ENCODE measurements around the gene HECW1. TPM values are rescaled to one million over a fixed set of nuclear protein-coding genes. Genes with fewer than 3 reads are reported as not detected.

Gene HECW1
- total RNA-seq, 1 donor = under 0.01 TPM

- Histone ChIP-seq H3K4me3 (ENCODE audit: low read length) (no peak overlapping the region), H3K27me3 (ENCODE audit: insufficient read depth, low read length) (no peaks in the 10 kb centered on the region), H3K9me3 (ENCODE audit: low read depth, low read length) (no peaks in the 10 kb centered on the region), H3K4me1 (ENCODE audit: insufficient read depth, low read length) (peaks cover 22% of the 10 kb centered on the region)
These were observed 489.8 kb downstream of the HECW1 start for GRCh38 chr7:43602256-43602655.

- peaks cover 22% of the 10 kb centered on the region for H3K4me1 ChIP-seq (ENCODE audit: insufficient read depth, low read length)
- no peaks in the 10 kb centered on the region for H3K9me3 ChIP-seq (ENCODE audit: low read depth, low read length)
These were observed 491.8 kb downstream of the HECW1 start for GRCh38 chr7:43604251-43604650.

GRCh38 chr7:43609097-43609496, 496.6 kb downstream of the HECW1 start:
- no peaks in the 10 kb centered on the region for H3K27me3 ChIP-seq (ENCODE audit: insufficient read depth, low read length)
- no peak overlapping the region for H3K4me3 ChIP-seq (ENCODE audit: low read length)
- H3K4me1 ChIP-seq (ENCODE audit: insufficient read depth, low read length) = peaks cover 28% of the 10 kb centered on the region
- no peaks in the 10 kb centered on the region for H3K9me3 ChIP-seq (ENCODE audit: low read depth, low read length)

More at GRCh38 chr7:43604251-43604650, 491.8 kb downstream of the HECW1 start:
- no peak overlapping the region for H3K4me3 ChIP-seq (ENCODE audit: low read length)
- no peaks in the 10 kb centered on the region for H3K27me3 ChIP-seq (ENCODE audit: insufficient read depth, low read length)

GRCh38 chr7:43612128-43612527, 499.7 kb downstream of the HECW1 start:
- H3K4me1 ChIP-seq (ENCODE audit: insufficient read depth, low read length) = peaks cover 32% of the 10 kb centered on the region
- H3K4me3 ChIP-seq (ENCODE audit: low read length) = no peak overlapping the region
- H3K9me3 ChIP-seq (ENCODE audit: low read depth, low read length) = no peaks in the 10 kb centered on the region
- H3K27me3 ChIP-seq (ENCODE audit: insufficient read depth, low read length) = no peaks in the 10 kb centered on the region

GRCh38 chr7:43612599-43613589, 500.4 kb downstream of the HECW1 start:
- Histone ChIP-seq H3K4me1 (ENCODE audit: insufficient read depth, low read length) (peaks cover 38% of the 10 kb centered on the region), H3K9me3 (ENCODE audit: low read depth, low read length) (no peaks in the 10 kb centered on the region), H3K4me3 (ENCODE audit: low read length) (no peak overlapping the region), H3K27me3 (ENCODE audit: insufficient read depth, low read length) (no peaks in the 10 kb centered on the region)

Other genes starting within 250 kb of the HECW1 start
- 2.0 TPM for gene C7orf25, start 200.6 kb upstream of the HECW1 start, total RNA-seq
- 58.4 TPM for gene PSMA2, start 180.5 kb upstream of the HECW1 start, total RNA-seq
- 38.4 TPM for gene MRPL32, start 180.3 kb upstream of the HECW1 start, total RNA-seq